H9 (cell line): ENCODE measurements around the gene GAK. TPM values are rescaled to one million over a fixed set of nuclear protein-coding genes. Genes with fewer than 3 reads are reported as not detected.
"Not testable (repeated sequence)": the region's sequence is repeated elsewhere in the genome, so short reads cannot be mapped to it uniquely, and the experiment has no call there.

Experiments used
- DNase-seq: peaks from one replicate; pipeline ENCODE4 v3.0.0-alpha.2; 2017
- H2AFZ ChIP-seq: one replicate; pipeline ENCODE4 v1.6.1; 2013; ENCODE audit warnings: mild to moderate bottlenecking, low read length, control low read depth, moderate library complexity
- H2AK5ac ChIP-seq: 2 replicates; pipeline ENCODE4 v1.6.1; 2013; ENCODE audit warnings: low read length, control low read depth, mixed read lengths; ENCODE audit not compliant: insufficient read length
- H2BK120ac ChIP-seq: one replicate; pipeline ENCODE4 v1.6.1; 2013; ENCODE audit warnings: low read depth, mild to moderate bottlenecking, low read length, control low read depth, inconsistent platforms; ENCODE audit not compliant: poor library complexity, severe bottlenecking
- H2BK12ac ChIP-seq: 2 replicates; pipeline ENCODE4 v1.6.1; 2013; ENCODE audit warnings: low read length, control low read depth, mixed read lengths, low read depth; ENCODE audit not compliant: insufficient read length
- H2BK15ac ChIP-seq: 2 replicates; pipeline ENCODE4 v1.6.1; 2013; ENCODE audit warnings: low read depth, low read length, control low read depth
- H2BK20ac ChIP-seq: one replicate; pipeline ENCODE4 v1.6.1; 2013; ENCODE audit warnings: low read depth, mild to moderate bottlenecking, low read length, control low read depth, inconsistent platforms; ENCODE audit not compliant: poor library complexity, severe bottlenecking
- H2BK5ac ChIP-seq: 2 replicates; pipeline ENCODE4 v1.6.1; 2013; ENCODE audit warnings: low read length, control low read depth, mixed read lengths; ENCODE audit not compliant: insufficient read length
- H3K14ac ChIP-seq: 2 replicates; pipeline ENCODE4 v1.6.1; 2013; ENCODE audit warnings: low read length, control low read depth; ENCODE audit not compliant: insufficient read depth
- H3K18ac ChIP-seq: 2 replicates; pipeline ENCODE4 v1.6.1; 2013; ENCODE audit warnings: low read depth, mild to moderate bottlenecking, mixed read lengths, low read length, control low read depth; ENCODE audit not compliant: insufficient read length
- H3K23ac ChIP-seq: 2 replicates; pipeline ENCODE4 v1.6.1; 2013; ENCODE audit warnings: low read length, control low read depth, mixed read lengths, low read depth; ENCODE audit not compliant: insufficient read length
- H3K23me2 ChIP-seq: 2 replicates; pipeline ENCODE4 v1.6.1; 2013; ENCODE audit warnings: low read depth, mild to moderate bottlenecking, mixed read lengths, low read length, control low read depth; ENCODE audit not compliant: insufficient read length, poor library complexity, severe bottlenecking
- H3K27ac ChIP-seq: 2 replicates; pipeline ENCODE4 v1.5.1; 2013; ENCODE audit warnings: low read length, control low read depth, mixed read lengths, low read depth; ENCODE audit not compliant: insufficient read length
- H3K27me3 ChIP-seq: 2 replicates; pipeline ENCODE4 v1.6.1; 2013; ENCODE audit warnings: low read length, control low read depth, inconsistent platforms; ENCODE audit not compliant: insufficient read depth
- H3K4ac ChIP-seq: 2 replicates; pipeline ENCODE4 v1.6.1; 2013; ENCODE audit warnings: low read depth, mild to moderate bottlenecking, control low read depth, inconsistent platforms, low read length, moderate library complexity
- H3K4me1 ChIP-seq: 2 replicates; pipeline ENCODE4 v1.6.1; 2013; ENCODE audit warnings: low read length, control low read depth, inconsistent platforms; ENCODE audit not compliant: insufficient read depth
- H3K4me2 ChIP-seq: 2 replicates; pipeline ENCODE4 v1.6.1; 2013; ENCODE audit warnings: low read length, control low read depth, mixed read lengths; ENCODE audit not compliant: insufficient read length, insufficient read depth
- H3K56ac ChIP-seq: 2 replicates; pipeline ENCODE4 v1.6.1; 2013; ENCODE audit warnings: low read depth, mild to moderate bottlenecking, mixed read lengths, low read length, control low read depth; ENCODE audit not compliant: insufficient read length
- H3K79me1 ChIP-seq: 2 replicates; pipeline ENCODE4 v1.6.1; 2013; ENCODE audit warnings: low read depth, mild to moderate bottlenecking, moderate library complexity, low read length, control low read depth, inconsistent platforms; ENCODE audit not compliant: insufficient read depth, poor library complexity, severe bottlenecking
- H3K79me2 ChIP-seq: 2 replicates; pipeline ENCODE4 v1.6.1; 2013; ENCODE audit warnings: low read length, control low read depth, inconsistent platforms; ENCODE audit not compliant: insufficient read depth
- H3K9ac ChIP-seq: 2 replicates; pipeline ENCODE4 v1.6.1; 2013; ENCODE audit warnings: low read length, control low read depth, mixed read lengths; ENCODE audit not compliant: insufficient read length; ENCODE audit errors: extremely low read depth
- H3K9me3 ChIP-seq: one replicate; pipeline ENCODE4 v1.6.1; 2013; ENCODE audit warnings: low read depth, low read length, inconsistent platforms; ENCODE audit not compliant: control insufficient read depth
- H3T11ph ChIP-seq: one replicate; pipeline ENCODE4 v1.6.1; 2013; ENCODE audit warnings: mild to moderate bottlenecking, low read length, control low read depth, inconsistent platforms
- H4K20me1 ChIP-seq: one replicate; pipeline ENCODE4 v1.6.1; 2013; ENCODE audit not compliant: control insufficient read depth, insufficient read length, insufficient read depth
- H4K5ac ChIP-seq: 2 replicates; pipeline ENCODE4 v1.6.1; 2013; ENCODE audit warnings: low read depth, mild to moderate bottlenecking, mixed read lengths, low read length, control low read depth; ENCODE audit not compliant: insufficient read length
- H4K8ac ChIP-seq: replicated peaks from 2 replicates; pipeline ENCODE4 v1.6.1; 2013; ENCODE audit warnings: low read length, control low read depth, mixed read lengths, low read depth; ENCODE audit not compliant: insufficient read length
- H4K91ac ChIP-seq: 2 replicates; pipeline ENCODE4 v1.6.1; 2013; ENCODE audit warnings: low read depth, mild to moderate bottlenecking, moderate library complexity, mixed read lengths, low read length, control low read depth; ENCODE audit not compliant: insufficient read length
- H3K27ac Mint-ChIP-seq, 3 experiments: 2 replicates in 2 of 3; 3 replicates in 1 of 3; pipeline ENCODE4 v1.8.0; 2020 to 2021; ENCODE audit warnings: mixed read lengths in 3 of 3, mild to moderate bottlenecking in 1 of 3, moderate library complexity in 1 of 3
- H3K27me3 Mint-ChIP-seq: 2 replicates; pipeline ENCODE4 v1.8.0; 2021; ENCODE audit warnings: low read depth, mild to moderate bottlenecking, moderate library complexity, mixed read lengths
- H3K36me3 Mint-ChIP-seq, 3 experiments: 2 replicates in 2 of 3; 3 replicates in 1 of 3; pipeline ENCODE4 v1.8.0; 2020 to 2021; ENCODE audit warnings: low read depth in 3 of 3, mixed read lengths in 3 of 3; ENCODE audit not compliant: insufficient read depth in 1 of 3
- H3K4me1 Mint-ChIP-seq, 2 experiments: 2 replicates each; pipeline ENCODE4 v1.8.0; 2020; ENCODE audit warnings: mixed read lengths in 2 of 2
- H3K4me3 Mint-ChIP-seq, 2 experiments: 2 replicates in 1 of 2; 3 replicates in 1 of 2; pipeline ENCODE4 v1.8.0; 2020 to 2021; ENCODE audit warnings: mild to moderate bottlenecking in 2 of 2, mixed read lengths in 2 of 2, moderate library complexity in 1 of 2
- H3K9me3 Mint-ChIP-seq, 2 experiments: 2 replicates in 1 of 2; 3 replicates in 1 of 2; pipeline ENCODE4 v1.8.0; 2020; ENCODE audit warnings: mild to moderate bottlenecking in 2 of 2, mixed read lengths in 2 of 2, moderate library complexity in 1 of 2
- WGBS: extraction: QIAGEN DNeasy Blood & Tissue Kit; methylation state at CpG from one replicate; pipeline ENCODE4 v1.1.7; 2013; ENCODE audit warnings: missing lambda C conversion rate, low lambda C conversion rate, mixed read lengths; ENCODE audit not compliant: insufficient read length; ENCODE audit errors: extremely low coverage; 5-methylcytosine and 5-hydroxymethylcytosine counted together
- total RNA-seq: library from RNA; stranded (reverse); gene quantifications from 2 replicates; pipeline ENCODE4 v1.2.1, GENCODE V29; 2021
- TF ChIP-seq, protein P1 (sequence below): fragments of 200-600 bp; sonication (generic); conservative IDR thresholded peaks from 3 replicates; pipeline ENCODE4 v1.8.0; 2021; ENCODE audit warnings: antibody characterized with exemption, mild to moderate bottlenecking

Gene GAK
- total RNA-seq, 1 experiment from 2014 or later = 80.7 TPM

DNA sequence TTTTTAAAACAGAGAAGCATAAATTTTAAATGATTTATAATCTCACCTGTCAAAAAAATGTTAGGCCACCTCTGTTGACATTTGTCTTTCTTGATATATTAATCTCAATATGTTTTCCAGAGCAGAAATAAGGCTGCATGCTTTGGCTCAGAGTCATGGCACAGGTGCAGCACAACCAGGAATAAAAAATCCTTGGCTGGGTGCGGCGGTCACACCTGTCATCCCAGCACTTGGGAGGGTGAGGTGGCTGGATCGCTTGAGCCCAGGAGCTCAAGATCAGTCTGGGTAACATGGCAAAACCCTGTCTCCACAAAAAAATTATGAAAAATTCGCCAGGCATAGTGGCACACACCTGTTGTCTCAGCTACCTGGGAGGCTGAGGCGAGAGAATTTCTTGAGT is 124.3 kb downstream of the GAK start:
- no peak overlapping the region for H3K4me2 ChIP-seq
- WGBS = no CpG with 5 or more reads among the region's 5 CpGs
- H3K36me3 Mint-ChIP-seq = no peaks in the 10 kb centered on the region; a peak in 1 of 7 replicates

DNA sequence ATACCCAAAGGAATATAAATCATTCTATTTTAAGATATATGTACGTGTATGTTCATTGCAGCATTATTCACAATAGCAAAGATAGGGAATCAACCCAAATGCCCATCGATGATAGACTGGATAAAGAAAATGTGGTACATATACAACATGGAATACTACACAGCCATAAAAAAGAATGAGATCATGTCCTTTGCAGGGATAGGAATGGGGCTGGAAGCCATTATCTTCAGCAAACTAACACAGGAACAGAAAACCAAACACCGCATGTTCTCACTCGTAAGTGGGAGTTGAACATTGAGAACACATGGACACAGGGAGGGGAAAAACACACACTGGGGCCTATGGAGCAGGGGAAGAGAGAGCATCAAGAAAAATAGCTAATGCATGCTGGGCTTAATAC is 125.1 kb downstream of the GAK start:
- H3K27me3 Mint-ChIP-seq = peaks cover 100% of the 10 kb centered on the region
- WGBS = no CpG with 5 or more reads among the region's 4 CpGs
- not testable (repeated sequence) for H3K79me1 ChIP-seq

More for the DNA sequence above, 124.3 kb downstream of the GAK start:
- H2BK5ac ChIP-seq = no peak overlapping the region
- H4K91ac ChIP-seq = no peak overlapping the region
- no peak overlapping the region for H3K23ac ChIP-seq
- Mint-ChIP-seq H3K4me3 (no peak overlapping the region), H3K27me3 (peaks cover 100% of the 10 kb centered on the region), H3K4me1 (no peaks in the 10 kb centered on the region), H3K27ac (no peak overlapping the region), H3K9me3 (peaks cover 4 to 9% of the 10 kb centered on the region in 2 experiments)
- no peak overlapping the region for H2BK20ac ChIP-seq
- H3K27me3 ChIP-seq = peaks cover 18% of the 10 kb centered on the region
- H3K14ac ChIP-seq = no peak overlapping the region
- H3K4ac ChIP-seq = no peak overlapping the region
- H2AK5ac ChIP-seq = no peak overlapping the region
- TF ChIP-seq, protein P1, sequence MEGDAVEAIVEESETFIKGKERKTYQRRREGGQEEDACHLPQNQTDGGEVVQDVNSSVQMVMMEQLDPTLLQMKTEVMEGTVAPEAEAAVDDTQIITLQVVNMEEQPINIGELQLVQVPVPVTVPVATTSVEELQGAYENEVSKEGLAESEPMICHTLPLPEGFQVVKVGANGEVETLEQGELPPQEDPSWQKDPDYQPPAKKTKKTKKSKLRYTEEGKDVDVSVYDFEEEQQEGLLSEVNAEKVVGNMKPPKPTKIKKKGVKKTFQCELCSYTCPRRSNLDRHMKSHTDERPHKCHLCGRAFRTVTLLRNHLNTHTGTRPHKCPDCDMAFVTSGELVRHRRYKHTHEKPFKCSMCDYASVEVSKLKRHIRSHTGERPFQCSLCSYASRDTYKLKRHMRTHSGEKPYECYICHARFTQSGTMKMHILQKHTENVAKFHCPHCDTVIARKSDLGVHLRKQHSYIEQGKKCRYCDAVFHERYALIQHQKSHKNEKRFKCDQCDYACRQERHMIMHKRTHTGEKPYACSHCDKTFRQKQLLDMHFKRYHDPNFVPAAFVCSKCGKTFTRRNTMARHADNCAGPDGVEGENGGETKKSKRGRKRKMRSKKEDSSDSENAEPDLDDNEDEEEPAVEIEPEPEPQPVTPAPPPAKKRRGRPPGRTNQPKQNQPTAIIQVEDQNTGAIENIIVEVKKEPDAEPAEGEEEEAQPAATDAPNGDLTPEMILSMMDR = no peak
- no peak overlapping the region for H2AFZ ChIP-seq
- no peaks in the 10 kb centered on the region for H3K23me2 ChIP-seq
- H3K18ac ChIP-seq = no peak overlapping the region
- no peaks in the 10 kb centered on the region for H3K9me3 ChIP-seq
- no peak overlapping the region for H3T11ph ChIP-seq
- H3K79me1 ChIP-seq = no peaks in the 10 kb centered on the region
- no peak overlapping the region for H2BK15ac ChIP-seq
- H4K20me1 ChIP-seq = no peaks in the 10 kb centered on the region
- no peak overlapping the region for H3K27ac ChIP-seq
- no peak overlapping the region for H2BK12ac ChIP-seq
- H3K9ac ChIP-seq = no peak overlapping the region
- no peak overlapping the region for H4K5ac ChIP-seq
- H4K8ac ChIP-seq = no peak overlapping the region
- no peaks in the 10 kb centered on the region for H3K79me2 ChIP-seq
- no peak for DNase-seq
- no peaks in the 10 kb centered on the region for H3K4me1 ChIP-seq
- H2BK120ac ChIP-seq = no peak overlapping the region
- no peak overlapping the region for H3K56ac ChIP-seq

More for the DNA sequence above, 125.1 kb downstream of the GAK start:
- H3K23ac ChIP-seq, H3K9me3 Mint-ChIP-seq, H3K4me3 Mint-ChIP-seq, H2BK5ac ChIP-seq, H3K18ac ChIP-seq, DNase-seq, H2BK12ac ChIP-seq, H3K56ac ChIP-seq, H3K9me3 ChIP-seq, H3K4me1 Mint-ChIP-seq, H2AFZ ChIP-seq, H3K27ac Mint-ChIP-seq, H2BK15ac ChIP-seq, H3K9ac ChIP-seq, H3K4me2 ChIP-seq, H3T11ph ChIP-seq, H2AK5ac ChIP-seq, H2BK20ac ChIP-seq, H2BK120ac ChIP-seq, H3K4me1 ChIP-seq, H4K8ac ChIP-seq, H4K20me1 ChIP-seq, H3K79me2 ChIP-seq, H3K4ac ChIP-seq, H4K91ac ChIP-seq, H3K36me3 Mint-ChIP-seq, H3K27ac ChIP-seq, H3K14ac ChIP-seq, H3K23me2 ChIP-seq, H4K5ac ChIP-seq: not testable (repeated sequence)
- peaks cover 18% of the 10 kb centered on the region for H3K27me3 ChIP-seq
